GM12878 (cell line): ENCODE results near the gene BEST4. TPM values are rescaled to one million over a fixed set of nuclear protein-coding genes. Genes with fewer than 3 reads are reported as not detected.
A peak's percentile ranks its signal among the peaks of the same experiment; 100 is the strongest.

ENCODE experiments used
- ATAC-seq: fragments of 200-7000 bp; cut with Tn5 transposase; 3 replicates; pipeline ENCODE4 v1.9.1; 2020; ENCODE audit warnings: mild to moderate bottlenecking, moderate library complexity
- BruUV-seq: library from RNA; stranded (reverse); fragments of 400-500 nt; replicated peaks from 2 replicates; lab custom pipeline; 2021; lab: Mats Ljungman, UMichigan
- CTCF ChIA-PET: fragments of 300-600 bp; sonication (Branson Sonifier 250); formaldehyde crosslinking; extraction: SDS; loops from one replicate; lab custom pipeline; 2021; ENCODE audit warnings: inconsistent platforms; lab: Yijun Ruan, JAX
- POLR2A ChIA-PET: fragments of 350-600 bp; formaldehyde crosslinking; extraction: SDS; loops from one replicate; lab custom pipeline; 2021; ENCODE audit warnings: inconsistent platforms; lab: Charles Lee
- RAD21 ChIA-PET: fragments of 300-600 bp; sonication (Branson Sonifier 250); formaldehyde crosslinking; loops from one replicate; lab custom pipeline; 2023; ENCODE audit warnings: antibody characterized with exemption; ENCODE audit not compliant: unreplicated experiment; lab: Charles Lee
- SMC1A ChIA-PET: fragments of 300-600 bp; sonication (Branson Sonifier 250); formaldehyde crosslinking; loops from one replicate; lab custom pipeline; 2023; ENCODE audit not compliant: unreplicated experiment, uncharacterized antibody; lab: Charles Lee
- DNase-seq: peaks from one replicate; pipeline ENCODE4 v3.0.0-alpha.2; 2011; ENCODE audit warnings: low read depth, low spot score
- FAIRE-seq: peaks from 3 replicates; lab custom pipeline; 2011; peaks lifted over from hg19 to GRCh38; lab: Jason Lieb, UNC
- H2AFZ ChIP-seq: 2 replicates; pipeline ENCODE4 v1.6.0; 2011; ENCODE audit warnings: low read depth, low read length, control low read depth; ENCODE audit not compliant: control insufficient read depth
- H3K27ac ChIP-seq: 2 replicates; pipeline ENCODE4 v1.5.1; 2011; ENCODE audit warnings: control low read depth; ENCODE audit not compliant: control insufficient read depth, insufficient read depth
- H3K27me3 ChIP-seq, 2 experiments: replicated peaks in 1 of 2; 2 replicates each; pipeline versions ENCODE4 v1.6.0 to v1.6.1; 2011; ENCODE audit warnings: low read length in 1 of 2; ENCODE audit not compliant: control insufficient read depth in 2 of 2, insufficient read depth in 2 of 2
- H3K36me3 ChIP-seq, 2 experiments: 2 replicates each; pipeline ENCODE4 v1.5.1; 2011; ENCODE audit warnings: low read length in 1 of 2; ENCODE audit not compliant: control insufficient read depth in 2 of 2, insufficient read depth in 2 of 2
- H3K4me1 ChIP-seq: 2 replicates; pipeline ENCODE4 v1.6.1; 2011; ENCODE audit warnings: mild to moderate bottlenecking, low read length, moderate library complexity, mixed read lengths; ENCODE audit not compliant: control insufficient read depth, insufficient read depth
- H3K4me2 ChIP-seq: 2 replicates; pipeline ENCODE4 v1.6.0; 2011; ENCODE audit warnings: control low read depth; ENCODE audit not compliant: control insufficient read depth, insufficient read depth
- H3K4me3 ChIP-seq: fragments of 200-600 bp; sonication (generic); 2 replicates; pipeline ENCODE4 v1.5.1; 2016
- H3K79me2 ChIP-seq: 2 replicates; pipeline ENCODE4 v1.6.0; 2011; ENCODE audit warnings: low read length; ENCODE audit not compliant: control insufficient read depth, insufficient read depth
- H3K9ac ChIP-seq: 2 replicates; pipeline ENCODE4 v1.8.0; 2011; ENCODE audit warnings: low read length, control low read depth, mixed read lengths; ENCODE audit not compliant: control insufficient read depth, insufficient read depth
- H3K9me3 ChIP-seq: replicated peaks from 3 replicates; pipeline ENCODE4 v1.5.1; 2011; ENCODE audit warnings: mild to moderate bottlenecking, low read length; ENCODE audit not compliant: control insufficient read depth, insufficient read depth
- H4K20me1 ChIP-seq: 2 replicates; pipeline ENCODE4 v1.6.0; 2011; ENCODE audit not compliant: control insufficient read depth, insufficient read depth
- BACH1 ChIP-seq: fragments of 450-650 bp; IDR thresholded peaks from 2 replicates; pipeline ENCODE4 v1.6.1; 2017; ENCODE audit warnings: mild to moderate bottlenecking, borderline replicate concordance
- CHD4 ChIP-seq: fragments of 200-600 bp; sonication (generic); IDR thresholded peaks from 2 replicates; pipeline ENCODE4 v1.6.1; 2016; ENCODE audit warnings: mild to moderate bottlenecking
- CREM ChIP-seq: IDR thresholded peaks from 2 replicates; pipeline ENCODE4 v1.6.1; 2014; ENCODE audit warnings: antibody characterized with exemption, low read depth
- DPF2 ChIP-seq: fragments of 450-650 bp; IDR thresholded peaks from 2 replicates; pipeline ENCODE4 v1.6.1; 2017; ENCODE audit warnings: mild to moderate bottlenecking
- ESRRA ChIP-seq: IDR thresholded peaks from 2 replicates; pipeline ENCODE4 v1.6.1; 2012; ENCODE audit warnings: mild to moderate bottlenecking, low read length, improper control_type of control experiment
- MTA2 ChIP-seq: fragments of 450-650 bp; IDR thresholded peaks from 2 replicates; pipeline ENCODE4 v1.6.1; 2016; ENCODE audit warnings: low read depth, mild to moderate bottlenecking, moderate library complexity
- POLR2AphosphoS2 ChIP-seq: IDR thresholded peaks from 2 replicates; pipeline ENCODE4 v1.6.1; 2011; ENCODE audit warnings: low read depth, mild to moderate bottlenecking, low read length, improper control_type of control experiment, moderate library complexity
- RAD21 ChIP-seq: IDR thresholded peaks from 2 replicates; pipeline ENCODE4 v1.6.1; 2011; ENCODE audit warnings: mild to moderate bottlenecking, low read depth, low read length, moderate library complexity; ENCODE audit not compliant: insufficient read depth
- SREBF1 ChIP-seq: IDR thresholded peaks from 2 replicates; pipeline ENCODE4 v1.6.1; 2012; ENCODE audit warnings: mild to moderate bottlenecking, low read length
- TCF3 ChIP-seq: IDR thresholded peaks from 2 replicates; pipeline ENCODE4 v1.6.1; 2012; ENCODE audit warnings: low read depth, mild to moderate bottlenecking, low read length, borderline replicate concordance; ENCODE audit not compliant: insufficient read depth
- ZBED1 ChIP-seq: IDR thresholded peaks from 2 replicates; pipeline ENCODE4 v1.6.1; 2016; ENCODE audit warnings: borderline replicate concordance
- ZNF622 ChIP-seq: fragments of 450-650 bp; IDR thresholded peaks from 2 replicates; pipeline ENCODE4 v1.6.1; 2017; ENCODE audit warnings: mild to moderate bottlenecking, inconsistent platforms
- whole genome bisulfite sequencing: methylation state at CpG from one replicate; pipeline ENCODE4 v1.1.6; 2016; ENCODE audit warnings: low lambda C conversion rate; ENCODE audit not compliant: insufficient replicate concordance, insufficient coverage; ENCODE audit errors: missing lambda C conversion rate; 5-methylcytosine and 5-hydroxymethylcytosine counted together
- in situ Hi-C: fragments of 300-500 bp; cut with MboI; formaldehyde crosslinking; loops from 9 replicates; pipeline ENCODE4 v1.14.3; 2018; ENCODE audit warnings: mixed read lengths
- intact Hi-C: fragments of 100-400 bp; cut with micrococcal nuclease; formaldehyde crosslinking; loops from one replicate; pipeline ENCODE4 v1.14.2; 2022; ENCODE audit not compliant: unreplicated experiment
- polyA plus RNA-seq, 11 experiments: library from polyadenylated mRNA; depleted of rRNA in 4 of 11; unstranded in 6 of 11; stranded (reverse) in 5 of 11; fragments of >200 nt; fragmentation: Nextera tagmentation in 4 of 11; fragmentation: Illumina TruSeq in 1 of 11; extraction: Ambion mirVana in 4 of 11; extraction: Trizol in 1 of 11; gene quantifications; 1 replicate in 1 of 11; 2 replicates in 10 of 11; pipeline versions ENCODE4 v1.2.1 to v1.2.3, GENCODE V29; 2011 to 2016; ENCODE audit warnings: inconsistent platforms in 2 of 11, missing spikeins in 2 of 11, low read depth in 1 of 11
- total RNA-seq, 4 experiments: library from RNA; depleted of rRNA in 3 of 4; stranded (reverse); fragments of >200 nt in 3 of 4; fragmentation: Illumina TruSeq in 1 of 4; extraction: Trizol in 1 of 4; gene quantifications; 2 replicates each; pipeline versions ENCODE4 v1.2.1 to v1.2.3, GENCODE V29; 2013 to 2021
- TF ChIP-seq, protein P1 (sequence below): IDR thresholded peaks from 2 replicates; pipeline ENCODE4 v1.6.1; 2012; ENCODE audit warnings: low read depth, low read length, improper control_type of control experiment
- TF ChIP-seq, protein P2 (sequence below): IDR thresholded peaks from 2 replicates; pipeline ENCODE4 v1.6.1; 2012; ENCODE audit warnings: low read depth, low read length, improper control_type of control experiment
- TF ChIP-seq, protein P3 (sequence below): fragments of 450-650 bp; formaldehyde crosslinking; IDR thresholded peaks from 2 replicates; pipeline ENCODE4 v1.4.0; 2020; ENCODE audit warnings: mild to moderate bottlenecking, moderate library complexity
- TF ChIP-seq, protein P4 (sequence below): fragments of 150-350 bp; IDR thresholded peaks from 2 replicates; pipeline ENCODE4 v1.6.1; 2016; ENCODE audit warnings: low read depth, low read length

BEST4 gene
- total and polyA plus RNA-seq, 10 of the 15 experiments (the other 5 are each of a cell fraction or from before 2014, with no cell fraction given) = 0.06 to 1.3 (median 0.42) TPM

DNA sequence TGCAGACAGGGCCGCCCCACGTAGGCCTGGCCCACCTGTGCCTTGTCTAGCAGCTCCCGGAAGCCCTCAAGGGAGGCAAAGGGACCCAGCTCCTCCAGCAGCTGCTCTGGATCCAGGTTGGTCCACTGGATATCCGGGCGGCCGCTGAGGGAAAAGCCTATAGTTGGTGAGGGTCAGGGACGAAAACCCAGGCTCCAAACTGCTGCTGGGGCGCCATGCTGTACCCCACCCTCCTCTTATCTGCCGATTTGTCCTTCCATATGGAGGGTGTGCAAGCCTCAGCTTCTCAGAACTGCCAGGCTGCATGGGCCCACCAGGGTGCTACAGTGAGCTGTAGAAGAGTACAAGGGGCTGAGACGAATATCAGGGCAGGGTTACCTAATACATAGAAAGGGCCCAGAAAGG lies 42.9 kb upstream of the BEST4 start:
- ChIA-PET RAD21 (interaction anchor here (0.8 to 1.1 kb wide), 2 partner anchors 22 to 31 kb away, joined by 3 to 4 read pairs; partner anchors contain the start of gene PLK3), CTCF (interaction anchor here (1.0 to 1.9 kb wide), 5 partner anchors 31 to 183 kb away, joined by 3 to 5 read pairs (median 4); partner anchors contain the start of genes HECTD3 and PLK3), SMC1A (interaction anchor here (0.7 to 3.0 kb wide), 8 partner anchors 9 to 662 kb away, joined by 3 to 9 read pairs (median 4); partner anchors contain the start of genes PLK3 and UROD), POLR2A (interaction anchor here (1.0 to 1.7 kb wide), 3 partner anchors 9 to 55 kb away, joined by 3 to 4 read pairs (median 4); partner anchors contain the start of gene RPS8)
- intact Hi-C loops (loop anchor here (10.0 kb wide), 1 partner anchor 154 kb away; the partner anchor contains the start of gene EIF2B3), in situ Hi-C loops (loop anchor here (5.0 kb wide), 1 partner anchor 471 kb away; no protein-coding TSS in a partner anchor)
- FAIRE-seq (no peak), DNase-seq (no peak), ATAC-seq (peak; percentile 18; the same call in 2 of the 3 replicates)
- Histone ChIP-seq H3K27me3 (no peaks in the 10 kb centered on the region; a peak in 1 of 4 replicates), H3K9ac (no peak overlapping the region), H3K4me1 (no peaks in the 10 kb centered on the region), H2AFZ (no peak overlapping the region; the same call in 1 of the 2 replicates), H3K9me3 (no peaks in the 10 kb centered on the region), H3K79me2 (no peaks in the 10 kb centered on the region), H3K4me3 (no peak overlapping the region), H3K36me3 (no peaks in the 10 kb centered on the region), H3K27ac (no peak overlapping the region), H3K4me2 (no peak overlapping the region), H4K20me1 (no peaks in the 10 kb centered on the region)
- TF ChIP-seq CREM = no peak
- no peak for TF ChIP-seq CHD4
- TF ChIP-seq RAD21 = no peak
- TF ChIP-seq, protein P1, sequence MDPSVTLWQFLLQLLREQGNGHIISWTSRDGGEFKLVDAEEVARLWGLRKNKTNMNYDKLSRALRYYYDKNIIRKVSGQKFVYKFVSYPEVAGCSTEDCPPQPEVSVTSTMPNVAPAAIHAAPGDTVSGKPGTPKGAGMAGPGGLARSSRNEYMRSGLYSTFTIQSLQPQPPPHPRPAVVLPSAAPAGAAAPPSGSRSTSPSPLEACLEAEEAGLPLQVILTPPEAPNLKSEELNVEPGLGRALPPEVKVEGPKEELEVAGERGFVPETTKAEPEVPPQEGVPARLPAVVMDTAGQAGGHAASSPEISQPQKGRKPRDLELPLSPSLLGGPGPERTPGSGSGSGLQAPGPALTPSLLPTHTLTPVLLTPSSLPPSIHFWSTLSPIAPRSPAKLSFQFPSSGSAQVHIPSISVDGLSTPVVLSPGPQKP = no peak
- TF ChIP-seq ZBED1 = no peak
- no peak for TF ChIP-seq DPF2
- TF ChIP-seq, protein P2, sequence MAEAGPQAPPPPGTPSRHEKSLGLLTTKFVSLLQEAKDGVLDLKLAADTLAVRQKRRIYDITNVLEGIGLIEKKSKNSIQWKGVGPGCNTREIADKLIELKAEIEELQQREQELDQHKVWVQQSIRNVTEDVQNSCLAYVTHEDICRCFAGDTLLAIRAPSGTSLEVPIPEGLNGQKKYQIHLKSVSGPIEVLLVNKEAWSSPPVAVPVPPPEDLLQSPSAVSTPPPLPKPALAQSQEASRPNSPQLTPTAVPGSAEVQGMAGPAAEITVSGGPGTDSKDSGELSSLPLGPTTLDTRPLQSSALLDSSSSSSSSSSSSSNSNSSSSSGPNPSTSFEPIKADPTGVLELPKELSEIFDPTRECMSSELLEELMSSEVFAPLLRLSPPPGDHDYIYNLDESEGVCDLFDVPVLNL = no peak
- TF ChIP-seq MTA2 = no peak
- TF ChIP-seq TCF3 = no peak
- TF ChIP-seq SREBF1 = no peak
- TF ChIP-seq, protein P3, sequence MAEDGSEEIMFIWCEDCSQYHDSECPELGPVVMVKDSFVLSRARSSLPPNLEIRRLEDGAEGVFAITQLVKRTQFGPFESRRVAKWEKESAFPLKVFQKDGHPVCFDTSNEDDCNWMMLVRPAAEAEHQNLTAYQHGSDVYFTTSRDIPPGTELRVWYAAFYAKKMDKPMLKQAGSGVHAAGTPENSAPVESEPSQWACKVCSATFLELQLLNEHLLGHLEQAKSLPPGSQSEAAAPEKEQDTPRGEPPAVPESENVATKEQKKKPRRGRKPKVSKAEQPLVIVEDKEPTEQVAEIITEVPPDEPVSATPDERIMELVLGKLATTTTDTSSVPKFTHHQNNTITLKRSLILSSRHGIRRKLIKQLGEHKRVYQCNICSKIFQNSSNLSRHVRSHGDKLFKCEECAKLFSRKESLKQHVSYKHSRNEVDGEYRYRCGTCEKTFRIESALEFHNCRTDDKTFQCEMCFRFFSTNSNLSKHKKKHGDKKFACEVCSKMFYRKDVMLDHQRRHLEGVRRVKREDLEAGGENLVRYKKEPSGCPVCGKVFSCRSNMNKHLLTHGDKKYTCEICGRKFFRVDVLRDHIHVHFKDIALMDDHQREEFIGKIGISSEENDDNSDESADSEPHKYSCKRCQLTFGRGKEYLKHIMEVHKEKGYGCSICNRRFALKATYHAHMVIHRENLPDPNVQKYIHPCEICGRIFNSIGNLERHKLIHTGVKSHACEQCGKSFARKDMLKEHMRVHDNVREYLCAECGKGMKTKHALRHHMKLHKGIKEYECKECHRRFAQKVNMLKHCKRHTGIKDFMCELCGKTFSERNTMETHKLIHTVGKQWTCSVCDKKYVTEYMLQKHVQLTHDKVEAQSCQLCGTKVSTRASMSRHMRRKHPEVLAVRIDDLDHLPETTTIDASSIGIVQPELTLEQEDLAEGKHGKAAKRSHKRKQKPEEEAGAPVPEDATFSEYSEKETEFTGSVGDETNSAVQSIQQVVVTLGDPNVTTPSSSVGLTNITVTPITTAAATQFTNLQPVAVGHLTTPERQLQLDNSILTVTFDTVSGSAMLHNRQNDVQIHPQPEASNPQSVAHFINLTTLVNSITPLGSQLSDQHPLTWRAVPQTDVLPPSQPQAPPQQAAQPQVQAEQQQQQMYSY = no peak
- no peak for TF ChIP-seq ZNF622
- no peak for TF ChIP-seq POLR2AphosphoS2
- TF ChIP-seq, protein P4, sequence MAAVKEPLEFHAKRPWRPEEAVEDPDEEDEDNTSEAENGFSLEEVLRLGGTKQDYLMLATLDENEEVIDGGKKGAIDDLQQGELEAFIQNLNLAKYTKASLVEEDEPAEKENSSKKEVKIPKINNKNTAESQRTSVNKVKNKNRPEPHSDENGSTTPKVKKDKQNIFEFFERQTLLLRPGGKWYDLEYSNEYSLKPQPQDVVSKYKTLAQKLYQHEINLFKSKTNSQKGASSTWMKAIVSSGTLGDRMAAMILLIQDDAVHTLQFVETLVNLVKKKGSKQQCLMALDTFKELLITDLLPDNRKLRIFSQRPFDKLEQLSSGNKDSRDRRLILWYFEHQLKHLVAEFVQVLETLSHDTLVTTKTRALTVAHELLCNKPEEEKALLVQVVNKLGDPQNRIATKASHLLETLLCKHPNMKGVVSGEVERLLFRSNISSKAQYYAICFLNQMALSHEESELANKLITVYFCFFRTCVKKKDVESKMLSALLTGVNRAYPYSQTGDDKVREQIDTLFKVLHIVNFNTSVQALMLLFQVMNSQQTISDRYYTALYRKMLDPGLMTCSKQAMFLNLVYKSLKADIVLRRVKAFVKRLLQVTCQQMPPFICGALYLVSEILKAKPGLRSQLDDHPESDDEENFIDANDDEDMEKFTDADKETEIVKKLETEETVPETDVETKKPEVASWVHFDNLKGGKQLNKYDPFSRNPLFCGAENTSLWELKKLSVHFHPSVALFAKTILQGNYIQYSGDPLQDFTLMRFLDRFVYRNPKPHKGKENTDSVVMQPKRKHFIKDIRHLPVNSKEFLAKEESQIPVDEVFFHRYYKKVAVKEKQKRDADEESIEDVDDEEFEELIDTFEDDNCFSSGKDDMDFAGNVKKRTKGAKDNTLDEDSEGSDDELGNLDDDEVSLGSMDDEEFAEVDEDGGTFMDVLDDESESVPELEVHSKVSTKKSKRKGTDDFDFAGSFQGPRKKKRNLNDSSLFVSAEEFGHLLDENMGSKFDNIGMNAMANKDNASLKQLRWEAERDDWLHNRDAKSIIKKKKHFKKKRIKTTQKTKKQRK = no peak
- no peak for TF ChIP-seq ESRRA
- no peak for TF ChIP-seq BACH1
- 49% methylated on average over 10 of the region's 10 CpGs for WGBS
- BruUV-seq = no TSS peak
